Bronchial epithelial cell (primary cell): ENCODE results near the gene CBX8. TPM values are rescaled to one million over a fixed set of nuclear protein-coding genes. Genes with fewer than 3 reads are reported as not detected.

Source experiments
- DNase-seq: peaks from one replicate; pipeline ENCODE4 v3.0.0-alpha.2; 2010; ENCODE audit warnings: low read depth
- FAIRE-seq: peaks from 2 replicates; lab custom pipeline; 2011; peaks lifted over from hg19 to GRCh38; lab: Jason Lieb, UNC
- H3K27me3 ChIP-seq: 2 replicates; pipeline ENCODE4 v1.5.1; 2011; ENCODE audit warnings: low read length; ENCODE audit not compliant: control insufficient read depth, insufficient read depth
- H3K36me3 ChIP-seq: 2 replicates; pipeline ENCODE4 v1.5.1; 2011; ENCODE audit warnings: low read length; ENCODE audit not compliant: control insufficient read depth, insufficient read depth
- H3K4me3 ChIP-seq: 2 replicates; pipeline ENCODE4 v1.5.1; 2011; ENCODE audit warnings: mild to moderate bottlenecking, low read depth, low read length, control low read depth
- CTCF ChIP-seq: IDR thresholded peaks from 2 replicates; pipeline ENCODE4 v1.5.1; 2011; ENCODE audit warnings: mild to moderate bottlenecking, moderate library complexity, low read length, control low read depth, inconsistent platforms; ENCODE audit not compliant: insufficient read depth, severe bottlenecking
- total RNA-seq: library from RNA; depleted of rRNA; stranded (reverse); fragments of >200 nt; gene quantifications from 2 replicates; pipeline ENCODE4 v1.2.1, GENCODE V29; 2014

The CBX8 gene
- total RNA-seq, 1 donor from 2014 or later, result 2.6 TPM

DNA sequence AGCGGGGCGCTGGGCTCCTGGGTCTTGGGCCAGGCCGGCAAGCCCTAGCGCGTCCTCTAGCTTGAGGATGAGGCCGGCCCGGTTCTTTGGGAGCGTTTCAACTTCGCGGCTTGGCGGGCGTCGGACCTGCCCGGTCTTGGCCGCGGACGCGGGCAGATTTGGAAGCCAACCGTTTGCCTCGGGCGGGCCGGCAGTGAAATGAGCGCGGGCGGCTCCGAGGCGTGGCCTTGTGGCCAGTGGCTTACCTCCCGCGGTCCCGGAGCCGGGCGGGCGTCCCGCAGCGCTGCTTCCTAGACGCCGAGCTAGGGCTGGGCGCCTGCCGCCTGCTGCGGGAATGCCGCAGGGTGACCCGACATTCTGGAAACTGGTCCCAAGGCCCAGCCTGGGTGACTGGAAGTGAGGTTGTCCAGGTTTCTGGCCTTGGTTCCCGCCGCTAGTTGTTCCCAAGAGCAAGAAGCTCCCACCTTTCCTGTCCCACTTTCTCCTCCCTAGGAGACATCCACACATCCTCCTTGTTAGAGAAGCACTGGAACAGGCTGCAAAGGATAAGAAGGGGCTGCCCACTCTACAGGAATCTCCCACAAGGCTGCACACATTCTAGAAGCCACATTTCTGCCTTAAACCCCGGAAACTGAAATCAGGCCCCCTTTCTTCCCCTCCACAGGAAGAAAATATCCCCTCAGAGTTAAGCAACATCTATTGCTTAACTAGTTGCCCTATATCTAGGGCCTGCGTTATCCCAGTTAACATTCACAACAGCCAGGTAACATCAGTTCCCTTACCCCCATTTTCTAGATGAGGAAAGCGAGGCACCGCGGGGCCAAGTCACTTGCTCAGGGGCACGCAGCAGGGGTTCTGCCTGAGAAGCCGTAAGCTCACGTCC lies 4.5 kb upstream of the CBX8 start:
- Histone ChIP-seq H3K27me3 (peaks cover 69% of the 10 kb centered on the region), H3K4me3 (peak overlapping the region; percentile 26), H3K36me3 (no peaks in the 10 kb centered on the region)
- no peak for DNase-seq
- no peak for TF ChIP-seq CTCF
- no peak for FAIRE-seq

DNA sequence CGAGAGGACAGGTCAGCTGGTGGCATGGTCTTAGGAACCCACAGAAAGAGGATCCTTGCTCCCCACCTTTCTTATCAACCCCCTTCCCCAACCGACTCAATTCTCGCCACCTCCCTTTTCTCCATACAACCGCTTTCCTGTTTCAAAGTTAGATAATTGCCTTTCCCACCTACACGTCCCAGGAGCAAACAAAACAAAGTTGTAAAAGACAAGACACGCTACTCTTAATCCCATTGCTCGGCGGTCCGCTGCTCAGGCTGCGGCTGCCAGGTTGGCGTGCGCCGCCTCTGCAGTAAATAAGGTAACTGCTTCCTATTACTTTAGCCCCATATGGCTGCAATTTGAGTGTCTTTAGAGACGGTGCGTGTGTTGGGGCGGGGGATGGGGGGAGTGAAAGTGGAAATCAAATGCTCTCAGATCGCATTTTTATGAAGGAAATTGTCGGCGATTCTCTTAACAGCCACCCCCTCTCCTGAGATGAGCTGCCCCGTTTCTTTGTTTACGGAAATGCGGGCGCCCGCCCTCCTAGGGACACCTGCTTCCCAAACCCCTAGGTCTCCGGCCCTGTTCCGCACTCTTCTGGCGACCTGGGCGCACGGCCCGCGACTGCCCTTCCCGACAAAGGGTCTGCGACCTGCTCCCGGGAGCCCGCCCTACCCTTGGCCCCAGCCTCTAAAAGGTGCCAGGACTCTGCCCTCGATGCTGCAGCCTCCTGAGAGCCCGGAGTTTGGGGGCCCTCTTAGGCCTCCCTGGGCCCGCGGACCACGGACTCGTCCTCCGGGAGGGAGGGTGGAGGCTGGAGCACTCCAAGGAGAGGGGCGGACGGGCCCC lies 3.7 kb upstream of the CBX8 start:
- H3K36me3 ChIP-seq, result no peaks in the 10 kb centered on the region
- TF ChIP-seq CTCF, result no peak
- FAIRE-seq (no peak), DNase-seq (no peak)
- peaks cover 61% of the 10 kb centered on the region for H3K27me3 ChIP-seq
- peak overlapping the region; percentile 26 for H3K4me3 ChIP-seq

- Histone ChIP-seq H3K4me3 (no peak overlapping the region), H3K36me3 (peaks cover 5% of the 10 kb centered on the region), H3K27me3 (peaks cover 54% of the 10 kb centered on the region)
- no peak for FAIRE-seq
- DNase-seq, result no peak
- TF ChIP-seq CTCF, result no peak
Observed at GRCh38 chr17:79799538-79800324, 2.9 kb upstream of the CBX8 start.

- Histone ChIP-seq H3K27me3 (peaks cover 49% of the 10 kb centered on the region), H3K4me3 (no peak overlapping the region)
- TF ChIP-seq CTCF, result no peak
Observed at GRCh38 chr17:79799174-79799537, 2.3 kb upstream of the CBX8 start.

GRCh38 chr17:79798299-79799173 lies 1.7 kb upstream of the CBX8 start:
- DNase-seq (no peak), FAIRE-seq (no peak)

More at GRCh38 chr17:79799174-79799537, 2.3 kb upstream of the CBX8 start:
- DNase-seq, result no peak
- H3K36me3 ChIP-seq, result peaks cover 6% of the 10 kb centered on the region
- FAIRE-seq, result no peak

More at GRCh38 chr17:79798299-79799173, 1.7 kb upstream of the CBX8 start:
- peaks cover 6% of the 10 kb centered on the region for H3K36me3 ChIP-seq
- TF ChIP-seq CTCF, result no peak
- peaks cover 43% of the 10 kb centered on the region for H3K27me3 ChIP-seq
- peak overlapping the region; percentile 84 for H3K4me3 ChIP-seq
